ENCODE results near the gene DOK7.

Gene DOK7

GRCh38 chr4:3426465-3427133 is 36.5 kb upstream of the DOK7 start (continued):
- no peak for TF ChIP-seq TSHZ2 (CRISPR knock-in tag; IDR thresholded peaks at IDR 0.05)
- no peak for TF ChIP-seq ZNF8 (CRISPR knock-in tag; IDR thresholded peaks at IDR 0.05)
- TF ChIP-seq ZNF565 (CRISPR knock-in tag; conservative IDR thresholded peaks at IDR 0.05; ENCODE audit: low read depth): no peak

- ATAC-seq: no peak
- TF ChIP-seq RARB (CRISPR knock-in tag; IDR thresholded peaks at IDR 0.05) (no peak), SNAI2 (CRISPR knock-in tag; IDR thresholded peaks at IDR 0.05) (no peak), GLIS3 (CRISPR knock-in tag; IDR thresholded peaks at IDR 0.05) (no peak), ZNF8 (CRISPR knock-in tag; IDR thresholded peaks at IDR 0.05) (no peak), ZNF565 (CRISPR knock-in tag; conservative IDR thresholded peaks at IDR 0.05; ENCODE audit: low read depth) (no peak), CSDC2 (CRISPR knock-in tag; IDR thresholded peaks at IDR 0.05) (no peak), ISL1 (CRISPR knock-in tag; IDR thresholded peaks at IDR 0.05) (no peak), PPARA (CRISPR knock-in tag; IDR thresholded peaks at IDR 0.05; ENCODE audit: borderline replicate concordance) (no peak), ZNF70 (CRISPR knock-in tag; IDR thresholded peaks at IDR 0.05) (no peak), OSR1 (CRISPR knock-in tag; IDR thresholded peaks at IDR 0.05) (no peak), BACH2 (CRISPR knock-in tag; IDR thresholded peaks at IDR 0.05; ENCODE audit: borderline replicate concordance) (no peak)
Observed at GRCh38 chr4:3427134-3427476, 36.0 kb upstream of the DOK7 start.

- no peak for ATAC-seq
- TF ChIP-seq OSR1 (CRISPR knock-in tag; IDR thresholded peaks at IDR 0.05) (no peak), ZC3H10 (CRISPR knock-in tag; IDR thresholded peaks at IDR 0.05) (no peak), ZNF8 (CRISPR knock-in tag; IDR thresholded peaks at IDR 0.05) (no peak), RARB (CRISPR knock-in tag; IDR thresholded peaks at IDR 0.05) (no peak), ARNTL (CRISPR knock-in tag; IDR thresholded peaks at IDR 0.05; ENCODE audit: borderline replicate concordance, low read depth) (no peak), SNAI2 (CRISPR knock-in tag; IDR thresholded peaks at IDR 0.05) (no peak), ISL1 (CRISPR knock-in tag; IDR thresholded peaks at IDR 0.05) (no peak), BACH2 (CRISPR knock-in tag; IDR thresholded peaks at IDR 0.05; ENCODE audit: borderline replicate concordance) (no peak), CREB5 (CRISPR knock-in tag; IDR thresholded peaks at IDR 0.05; ENCODE audit: low read depth) (no peak)
Observed at GRCh38 chr4:3427706-3428446, 35.2 kb upstream of the DOK7 start.

- no peak for ATAC-seq
- TF ChIP-seq CREB5 (CRISPR knock-in tag; IDR thresholded peaks at IDR 0.05; ENCODE audit: low read depth): no peak
- no peak for TF ChIP-seq ZNF8 (CRISPR knock-in tag; IDR thresholded peaks at IDR 0.05)
- TF ChIP-seq CSRNP3 (CRISPR knock-in tag; IDR thresholded peaks at IDR 0.05): no peak
- no peak for TF ChIP-seq GLIS3 (CRISPR knock-in tag; IDR thresholded peaks at IDR 0.05)
Observed at GRCh38 chr4:3429651-3430050, 33.5 kb upstream of the DOK7 start.

GRCh38 chr4:3430524-3430923 is 32.6 kb upstream of the DOK7 start:
- ATAC-seq: no peak
- TF ChIP-seq ZNF8 (CRISPR knock-in tag; IDR thresholded peaks at IDR 0.05) (no peak), PATZ1 (CRISPR knock-in tag; IDR thresholded peaks at IDR 0.05; ENCODE audit: borderline replicate concordance) (no peak), RARB (CRISPR knock-in tag; IDR thresholded peaks at IDR 0.05) (no peak), PPARA (CRISPR knock-in tag; IDR thresholded peaks at IDR 0.05; ENCODE audit: borderline replicate concordance) (no peak), TCF4 (CRISPR knock-in tag; IDR thresholded peaks at IDR 0.05; ENCODE audit: borderline replicate concordance) (no peak), BACH2 (CRISPR knock-in tag; IDR thresholded peaks at IDR 0.05; ENCODE audit: borderline replicate concordance) (no peak), ZC3H10 (CRISPR knock-in tag; IDR thresholded peaks at IDR 0.05) (no peak), SNAI2 (CRISPR knock-in tag; IDR thresholded peaks at IDR 0.05) (no peak), ZNF565 (CRISPR knock-in tag; conservative IDR thresholded peaks at IDR 0.05; ENCODE audit: low read depth) (no peak), ZNF70 (CRISPR knock-in tag; IDR thresholded peaks at IDR 0.05) (no peak), TSHZ2 (CRISPR knock-in tag; IDR thresholded peaks at IDR 0.05) (no peak), ZFP30 (CRISPR knock-in tag; IDR thresholded peaks at IDR 0.05) (no peak), OSR1 (CRISPR knock-in tag; IDR thresholded peaks at IDR 0.05) (no peak), ARNTL (CRISPR knock-in tag; IDR thresholded peaks at IDR 0.05; ENCODE audit: borderline replicate concordance, low read depth) (no peak), CSDC2 (CRISPR knock-in tag; IDR thresholded peaks at IDR 0.05) (no peak)
